Thyroid gland (tissue), 4 donors: ENCODE measurements around the gene GNG7. TPM values are rescaled to one million over a fixed set of nuclear protein-coding genes. Genes with fewer than 3 reads are reported as not detected.
A peak's percentile ranks its signal among the peaks of the same experiment; 100 is the strongest.

Source experiments
- DNase-seq, 2 donors: peaks; one replicate each; pipeline ENCODE4 v3.0.0-alpha.2; 2019
- H3K27ac ChIP-seq, 3 donors: fragments of 200-600 bp; sonication (generic); 1 replicate in 2 of 3; 2 replicates in 1 of 3; pipeline ENCODE4 v1.5.1; 2016 to 2019; ENCODE audit warnings: mild to moderate bottlenecking in 1 of 3, moderate library complexity in 1 of 3
- H3K27me3 ChIP-seq: fragments of 200-600 bp; sonication (generic); one replicate; pipeline ENCODE4 v1.5.1; 2019
- H3K36me3 ChIP-seq, 2 donors: fragments of 200-600 bp; sonication (generic); one replicate each; pipeline ENCODE4 v1.5.1; 2016 to 2019
- H3K4me1 ChIP-seq, 2 donors: fragments of 200-600 bp; sonication (generic); one replicate each; pipeline ENCODE4 v1.5.1; 2017 to 2019
- H3K4me3 ChIP-seq, 3 donors: fragments of 200-600 bp; sonication (generic); replicated peaks in 1 of 3; 1 replicate in 2 of 3; 2 replicates in 1 of 3; pipeline ENCODE4 v1.5.1; 2016; ENCODE audit warnings: mild to moderate bottlenecking in 1 of 3
- H3K9me3 ChIP-seq: fragments of 200-600 bp; sonication (generic); one replicate; pipeline ENCODE4 v1.5.1; 2017
- POLR2A ChIP-seq, 2 donors: fragments of 450-650 bp; IDR thresholded peaks; one replicate each; pipeline ENCODE4 v1.6.1; 2017; ENCODE audit warnings: antibody characterized with exemption in 2 of 2, mild to moderate bottlenecking in 2 of 2, moderate library complexity in 1 of 2
- WGBS, 2 donors: methylation state at CpG; one replicate each; pipeline ENCODE4 v1.1.5; 2017; 5-methylcytosine and 5-hydroxymethylcytosine counted together
- intact Hi-C: fragments of 100-400 bp; cut with DNase I; formaldehyde crosslinking; loops from one replicate; pipeline ENCODE4 v1.15.1; 2023
- total RNA-seq, 4 donors: library from RNA; depleted of rRNA; stranded (reverse); fragments of >200 nt; gene quantifications; one replicate each; pipeline ENCODE4 v1.2.3, GENCODE V29; 2016
- TF ChIP-seq, protein P1 (sequence below), 6 experiments: fragments of 200-600 bp in 3 of 6; fragments of 450-650 bp in 3 of 6; sonication (generic) in 3 of 6; IDR thresholded peaks; one replicate each; pipeline ENCODE4 v1.5.1; 2016 to 2019; ENCODE audit warnings: antibody characterized with exemption in 6 of 6, mild to moderate bottlenecking in 2 of 6, inconsistent platforms in 1 of 6, moderate library complexity in 1 of 6

Gene GNG7
- total RNA-seq, 4 donors from 2014 or later: 3.8 to 6.9 (median 5.6) TPM

DNA sequence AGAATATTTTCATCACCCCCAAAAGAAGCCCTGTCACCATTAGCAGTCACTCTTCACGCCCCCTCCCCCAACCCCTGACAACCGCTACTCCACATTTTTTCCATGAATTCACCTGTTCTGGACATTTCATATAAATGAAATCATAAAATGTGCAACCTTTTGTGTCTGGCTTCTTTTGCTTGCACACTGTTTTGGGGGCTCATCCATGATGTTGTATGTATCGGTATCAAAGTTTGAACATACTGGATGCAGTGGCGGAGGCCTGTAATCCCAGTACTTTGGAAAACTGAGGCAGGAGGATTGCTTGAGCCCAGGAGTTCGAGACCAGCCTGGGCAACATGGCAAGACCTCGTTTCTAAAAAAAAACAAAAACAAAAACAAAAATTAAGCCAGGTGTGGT lies 219.4 kb downstream of the GNG7 start:
- H3K27ac ChIP-seq: no peak overlapping the region
- intact Hi-C loops: no loop called here
- 84 to 87% methylated on average over 6 of the region's 6 CpGs for WGBS, 2 donors

DNA sequence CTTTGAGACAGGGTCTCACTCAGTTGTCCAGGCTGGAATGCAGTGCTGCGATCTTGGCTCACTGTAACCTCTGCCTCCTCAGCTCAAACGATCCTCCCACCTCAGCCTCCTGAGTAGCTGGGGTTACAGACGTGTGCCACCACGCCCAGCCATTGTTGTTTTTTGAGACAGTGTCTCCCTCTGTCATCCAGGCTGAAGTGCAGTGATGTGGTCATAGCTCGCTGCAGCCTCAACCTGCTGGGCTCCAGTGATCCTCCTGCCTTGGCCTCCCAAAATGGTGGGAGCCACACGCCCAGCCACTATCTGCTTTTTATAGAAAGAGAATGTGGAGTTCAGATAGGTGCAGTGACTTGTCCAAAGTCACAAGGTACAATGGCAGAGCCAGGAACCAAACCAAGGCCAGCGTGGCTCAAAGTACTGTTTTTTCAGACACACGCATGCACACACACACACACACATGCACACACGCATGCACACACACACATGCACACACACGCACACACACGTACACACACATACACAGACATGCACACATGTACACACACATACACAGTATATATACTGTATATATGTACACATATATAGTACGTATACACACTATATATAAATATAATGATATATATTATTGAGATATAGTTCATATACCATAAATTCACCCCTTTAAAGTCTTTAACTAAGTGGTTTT lies 220.0 kb downstream of the GNG7 start:
- 71 to 73% methylated on average over 12 of the region's 12 CpGs for WGBS, 2 donors
- H3K36me3 ChIP-seq: peaks cover 6 to 8% of the 10 kb centered on the region in 2 donors
- no peaks in the 10 kb centered on the region for H3K27me3 ChIP-seq
- DNase-seq: no peak
- no peaks in the 10 kb centered on the region for H3K9me3 ChIP-seq
- H3K27ac ChIP-seq: no peak overlapping the region
- no peak for TF ChIP-seq POLR2A (IDR thresholded peaks at IDR 0.05)
- TF ChIP-seq, protein P1, sequence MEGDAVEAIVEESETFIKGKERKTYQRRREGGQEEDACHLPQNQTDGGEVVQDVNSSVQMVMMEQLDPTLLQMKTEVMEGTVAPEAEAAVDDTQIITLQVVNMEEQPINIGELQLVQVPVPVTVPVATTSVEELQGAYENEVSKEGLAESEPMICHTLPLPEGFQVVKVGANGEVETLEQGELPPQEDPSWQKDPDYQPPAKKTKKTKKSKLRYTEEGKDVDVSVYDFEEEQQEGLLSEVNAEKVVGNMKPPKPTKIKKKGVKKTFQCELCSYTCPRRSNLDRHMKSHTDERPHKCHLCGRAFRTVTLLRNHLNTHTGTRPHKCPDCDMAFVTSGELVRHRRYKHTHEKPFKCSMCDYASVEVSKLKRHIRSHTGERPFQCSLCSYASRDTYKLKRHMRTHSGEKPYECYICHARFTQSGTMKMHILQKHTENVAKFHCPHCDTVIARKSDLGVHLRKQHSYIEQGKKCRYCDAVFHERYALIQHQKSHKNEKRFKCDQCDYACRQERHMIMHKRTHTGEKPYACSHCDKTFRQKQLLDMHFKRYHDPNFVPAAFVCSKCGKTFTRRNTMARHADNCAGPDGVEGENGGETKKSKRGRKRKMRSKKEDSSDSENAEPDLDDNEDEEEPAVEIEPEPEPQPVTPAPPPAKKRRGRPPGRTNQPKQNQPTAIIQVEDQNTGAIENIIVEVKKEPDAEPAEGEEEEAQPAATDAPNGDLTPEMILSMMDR (IDR thresholded peaks at IDR 0.05): no peak
- intact Hi-C loops: no loop called here
- peaks cover 8 to 19% of the 10 kb centered on the region in 2 donors for H3K4me1 ChIP-seq
- no peak overlapping the region for H3K4me3 ChIP-seq

More for the DNA sequence above, 219.4 kb downstream of the GNG7 start:
- DNase-seq: no peak
- Histone ChIP-seq H3K27me3 (no peaks in the 10 kb centered on the region), H3K4me1 (peaks cover 10 to 13% of the 10 kb centered on the region in 2 donors), H3K36me3 (peaks cover under 1 to 2% of the 10 kb centered on the region in 2 donors), H3K9me3 (no peaks in the 10 kb centered on the region), H3K4me3 (no peak overlapping the region)
- TF ChIP-seq, protein P1 (IDR thresholded peaks at IDR 0.05): no peak
- no peak for TF ChIP-seq POLR2A (IDR thresholded peaks at IDR 0.05)

DNA sequence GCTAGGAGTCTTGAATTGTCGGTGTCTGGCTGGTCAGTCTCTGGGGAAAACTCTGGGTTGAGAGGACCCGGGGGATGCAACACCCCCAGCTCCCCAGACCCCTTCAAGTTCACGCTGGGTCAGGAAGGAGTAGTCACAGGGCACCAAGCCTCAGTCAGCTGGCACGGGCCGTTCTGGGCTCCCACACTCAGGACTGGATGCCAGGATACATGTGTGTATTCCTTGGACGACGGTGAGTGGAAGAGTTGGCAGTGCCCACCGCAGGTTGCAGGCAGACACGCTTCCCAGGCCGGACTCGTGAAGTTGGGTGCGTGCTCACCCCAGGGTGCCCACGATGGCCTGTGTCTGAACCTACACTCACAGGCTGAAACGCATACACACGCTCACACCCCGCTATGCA lies 221.0 kb downstream of the GNG7 start:
- Histone ChIP-seq H3K4me1 (peaks cover 8 to 21% of the 10 kb centered on the region in 2 donors), H3K27me3 (no peaks in the 10 kb centered on the region), H3K27ac (no peak overlapping the region), H3K36me3 (peaks cover 9 to 17% of the 10 kb centered on the region in 2 donors), H3K9me3 (no peaks in the 10 kb centered on the region), H3K4me3 (no peak overlapping the region)
- intact Hi-C loops: no loop called here
- WGBS, 2 donors: 91 to 95% methylated on average over 9 to 16 of the region's 16 CpGs
- TF ChIP-seq, protein P1 (IDR thresholded peaks at IDR 0.05): no peak
- no peak for TF ChIP-seq POLR2A (IDR thresholded peaks at IDR 0.05)
- no peak for DNase-seq

GRCh38 chr19:2479556-2480194 lies 222.8 kb downstream of the GNG7 start:
- H3K27ac ChIP-seq: peak overlapping the region; percentile 94 to 99 (median 98)
- H3K4me3 ChIP-seq: peak overlapping the region in 1 of 3 donors; percentile 93
- no peaks in the 10 kb centered on the region for H3K27me3 ChIP-seq
- peaks cover 16 to 30% of the 10 kb centered on the region in 2 donors for H3K4me1 ChIP-seq
- TF ChIP-seq, protein P1 (IDR thresholded peaks at IDR 0.05): peak in 4 of 6 experiments; percentile 46 to 55 (median 52)
- no peak for TF ChIP-seq POLR2A (IDR thresholded peaks at IDR 0.05)
- WGBS, 2 donors: 58 to 62% methylated on average over 19 to 20 of the region's 20 CpGs
- peaks cover 9 to 17% of the 10 kb centered on the region in 2 donors for H3K36me3 ChIP-seq
- H3K9me3 ChIP-seq: no peaks in the 10 kb centered on the region
- intact Hi-C loops: loop anchor here (5.0 kb wide), 2 partner anchors 63 to 133 kb away; no protein-coding TSS in a partner anchor
- DNase-seq: no peak
